SK-N-SH treated with all-trans-retinoic acid at 6 μM for 48 hours (cell line): Measurements from ENCODE around the gene LOX.

ENCODE experiments used
- ATAC-seq: fragments of 200-7000 bp; cut with Tn5 transposase; 3 replicates; pipeline ENCODE4 v1.9.1; 2020; ENCODE audit warnings: mild to moderate bottlenecking, moderate library complexity
- ARNTL ChIP-seq: fragments of 450-650 bp; formaldehyde crosslinking; IDR thresholded peaks from 2 replicates; pipeline ENCODE4 v1.5.0; 2020; ENCODE audit warnings: low read depth, mild to moderate bottlenecking, moderate library complexity, borderline replicate concordance
- CSDC2 ChIP-seq: fragments of 250-450 bp; sonication (Bioruptor Pico); IDR thresholded peaks from 2 replicates; pipeline ENCODE4 v1.5.0; 2020; ENCODE audit warnings: mild to moderate bottlenecking, moderate library complexity
- ESRRG ChIP-seq: fragments of 250-450 bp; sonication (Bioruptor Pico); IDR thresholded peaks from 2 replicates; pipeline ENCODE4 v1.6.1; 2021; ENCODE audit warnings: mild to moderate bottlenecking
- GLIS3 ChIP-seq: fragments of 250-450 bp; sonication (Bioruptor Pico); IDR thresholded peaks from 2 replicates; pipeline ENCODE4 v1.5.0; 2020; ENCODE audit warnings: mild to moderate bottlenecking, moderate library complexity
- ISL1 ChIP-seq: fragments of 250-450 bp; sonication (Bioruptor Pico); IDR thresholded peaks from 2 replicates; pipeline ENCODE4 v2.1.2; 2022; ENCODE audit warnings: mild to moderate bottlenecking, moderate library complexity
- OSR1 ChIP-seq: fragments of 250-450 bp; sonication (Bioruptor Pico); IDR thresholded peaks from 2 replicates; pipeline ENCODE4 v1.8.0; 2022; ENCODE audit warnings: moderate library complexity, mild to moderate bottlenecking, inconsistent platforms
- PPARA ChIP-seq: fragments of 250-450 bp; sonication (Bioruptor Pico); IDR thresholded peaks from 2 replicates; pipeline ENCODE4 v1.5.0; 2020; ENCODE audit warnings: mild to moderate bottlenecking, borderline replicate concordance
- RARB ChIP-seq: fragments of 250-450 bp; sonication (Bioruptor Pico); IDR thresholded peaks from 2 replicates; pipeline ENCODE4 v1.8.0; 2021; ENCODE audit warnings: mild to moderate bottlenecking, moderate library complexity
- SNAI2 ChIP-seq: fragments of 250-450 bp; sonication (Bioruptor Pico); IDR thresholded peaks from 2 replicates; pipeline ENCODE4 v1.5.0; 2020; ENCODE audit warnings: mild to moderate bottlenecking, moderate library complexity
- TCF4 ChIP-seq: fragments of 250-450 bp; sonication (Bioruptor Pico); IDR thresholded peaks from 2 replicates; pipeline ENCODE4 v1.8.0; 2021; ENCODE audit warnings: mild to moderate bottlenecking, moderate library complexity, borderline replicate concordance
- ZC3H10 ChIP-seq: fragments of 250-450 bp; sonication (Bioruptor Pico); IDR thresholded peaks from 2 replicates; pipeline ENCODE4 v1.5.1; 2021; ENCODE audit warnings: mild to moderate bottlenecking, moderate library complexity
- ZFP3 ChIP-seq: fragments of 250-450 bp; sonication (Bioruptor Pico); IDR thresholded peaks from 2 replicates; pipeline ENCODE4 v1.5.0; 2020; ENCODE audit warnings: mild to moderate bottlenecking, moderate library complexity
- ZFP30 ChIP-seq: fragments of 450-650 bp; formaldehyde crosslinking; IDR thresholded peaks from 2 replicates; pipeline ENCODE4 v1.5.0; 2022; ENCODE audit warnings: mild to moderate bottlenecking, moderate library complexity
- ZNF565 ChIP-seq: fragments of 450-650 bp; formaldehyde crosslinking; conservative IDR thresholded peaks from 2 replicates; pipeline ENCODE4 v1.5.0; 2020; ENCODE audit warnings: low read depth, mild to moderate bottlenecking, moderate library complexity
- ZNF70 ChIP-seq: fragments of 450-650 bp; formaldehyde crosslinking; IDR thresholded peaks from 2 replicates; pipeline ENCODE4 v1.5.0; 2020; ENCODE audit warnings: mild to moderate bottlenecking, moderate library complexity
- ZNF8 ChIP-seq: fragments of 450-650 bp; formaldehyde crosslinking; IDR thresholded peaks from 2 replicates; pipeline ENCODE4 v1.5.0; 2020; ENCODE audit warnings: mild to moderate bottlenecking, moderate library complexity
- TF ChIP-seq, protein P1 (sequence below): fragments of 250-450 bp; sonication (Bioruptor Pico); IDR thresholded peaks from 2 replicates; pipeline ENCODE4 v1.5.0; 2020; ENCODE audit warnings: mild to moderate bottlenecking, moderate library complexity
- TF ChIP-seq, protein P2 (sequence below): fragments of 250-450 bp; sonication (Bioruptor Pico); IDR thresholded peaks from 2 replicates; pipeline ENCODE4 v1.8.0; 2021; ENCODE audit warnings: low read depth, mild to moderate bottlenecking, moderate library complexity, borderline replicate concordance
- TF ChIP-seq, protein P3 (sequence below): fragments of 250-450 bp; sonication (Bioruptor Pico); IDR thresholded peaks from 2 replicates; pipeline ENCODE4 v1.8.0; 2020; ENCODE audit warnings: mild to moderate bottlenecking, moderate library complexity, borderline replicate concordance
- TF ChIP-seq, protein P4 (sequence below): fragments of 250-450 bp; sonication (Bioruptor Pico); IDR thresholded peaks from 2 replicates; pipeline ENCODE4 v1.5.1; 2020; ENCODE audit warnings: low read depth, mild to moderate bottlenecking, moderate library complexity

The LOX gene

DNA sequence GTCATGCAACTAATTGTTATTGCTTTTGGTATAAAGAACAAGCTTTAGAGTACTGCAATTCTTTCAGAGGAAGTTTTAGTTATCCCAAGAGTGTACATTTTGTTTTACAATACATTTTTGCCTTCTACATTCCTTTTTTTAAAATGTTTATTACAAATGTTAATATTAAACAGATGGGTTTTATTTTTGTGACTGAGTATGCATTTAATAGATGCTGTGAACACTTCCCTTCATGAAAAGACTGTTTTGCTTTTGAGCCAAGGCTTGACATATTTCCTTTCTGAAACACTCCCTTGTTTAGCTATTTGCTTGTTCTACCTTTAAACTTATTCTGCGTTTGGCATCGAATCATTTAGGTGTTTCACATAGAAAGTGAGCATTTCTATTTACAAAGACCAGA is 36.4 kb upstream of the LOX start (continued):
- TF ChIP-seq, protein P1, sequence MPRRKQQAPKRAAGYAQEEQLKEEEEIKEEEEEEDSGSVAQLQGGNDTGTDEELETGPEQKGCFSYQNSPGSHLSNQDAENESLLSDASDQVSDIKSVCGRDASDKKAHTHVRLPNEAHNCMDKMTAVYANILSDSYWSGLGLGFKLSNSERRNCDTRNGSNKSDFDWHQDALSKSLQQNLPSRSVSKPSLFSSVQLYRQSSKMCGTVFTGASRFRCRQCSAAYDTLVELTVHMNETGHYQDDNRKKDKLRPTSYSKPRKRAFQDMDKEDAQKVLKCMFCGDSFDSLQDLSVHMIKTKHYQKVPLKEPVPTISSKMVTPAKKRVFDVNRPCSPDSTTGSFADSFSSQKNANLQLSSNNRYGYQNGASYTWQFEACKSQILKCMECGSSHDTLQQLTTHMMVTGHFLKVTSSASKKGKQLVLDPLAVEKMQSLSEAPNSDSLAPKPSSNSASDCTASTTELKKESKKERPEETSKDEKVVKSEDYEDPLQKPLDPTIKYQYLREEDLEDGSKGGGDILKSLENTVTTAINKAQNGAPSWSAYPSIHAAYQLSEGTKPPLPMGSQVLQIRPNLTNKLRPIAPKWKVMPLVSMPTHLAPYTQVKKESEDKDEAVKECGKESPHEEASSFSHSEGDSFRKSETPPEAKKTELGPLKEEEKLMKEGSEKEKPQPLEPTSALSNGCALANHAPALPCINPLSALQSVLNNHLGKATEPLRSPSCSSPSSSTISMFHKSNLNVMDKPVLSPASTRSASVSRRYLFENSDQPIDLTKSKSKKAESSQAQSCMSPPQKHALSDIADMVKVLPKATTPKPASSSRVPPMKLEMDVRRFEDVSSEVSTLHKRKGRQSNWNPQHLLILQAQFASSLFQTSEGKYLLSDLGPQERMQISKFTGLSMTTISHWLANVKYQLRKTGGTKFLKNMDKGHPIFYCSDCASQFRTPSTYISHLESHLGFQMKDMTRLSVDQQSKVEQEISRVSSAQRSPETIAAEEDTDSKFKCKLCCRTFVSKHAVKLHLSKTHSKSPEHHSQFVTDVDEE: no peak
- TF ChIP-seq GLIS3 (CRISPR knock-in tag) (no peak), RARB (CRISPR knock-in tag) (no peak), ISL1 (CRISPR knock-in tag) (no peak), OSR1 (CRISPR knock-in tag) (no peak), PPARA (CRISPR knock-in tag) (no peak), ESRRG (CRISPR knock-in tag) (no peak), ZNF565 (CRISPR knock-in tag) (no peak), CSDC2 (CRISPR knock-in tag) (no peak), ZNF8 (CRISPR knock-in tag) (no peak), ZFP3 (CRISPR knock-in tag) (no peak)

DNA sequence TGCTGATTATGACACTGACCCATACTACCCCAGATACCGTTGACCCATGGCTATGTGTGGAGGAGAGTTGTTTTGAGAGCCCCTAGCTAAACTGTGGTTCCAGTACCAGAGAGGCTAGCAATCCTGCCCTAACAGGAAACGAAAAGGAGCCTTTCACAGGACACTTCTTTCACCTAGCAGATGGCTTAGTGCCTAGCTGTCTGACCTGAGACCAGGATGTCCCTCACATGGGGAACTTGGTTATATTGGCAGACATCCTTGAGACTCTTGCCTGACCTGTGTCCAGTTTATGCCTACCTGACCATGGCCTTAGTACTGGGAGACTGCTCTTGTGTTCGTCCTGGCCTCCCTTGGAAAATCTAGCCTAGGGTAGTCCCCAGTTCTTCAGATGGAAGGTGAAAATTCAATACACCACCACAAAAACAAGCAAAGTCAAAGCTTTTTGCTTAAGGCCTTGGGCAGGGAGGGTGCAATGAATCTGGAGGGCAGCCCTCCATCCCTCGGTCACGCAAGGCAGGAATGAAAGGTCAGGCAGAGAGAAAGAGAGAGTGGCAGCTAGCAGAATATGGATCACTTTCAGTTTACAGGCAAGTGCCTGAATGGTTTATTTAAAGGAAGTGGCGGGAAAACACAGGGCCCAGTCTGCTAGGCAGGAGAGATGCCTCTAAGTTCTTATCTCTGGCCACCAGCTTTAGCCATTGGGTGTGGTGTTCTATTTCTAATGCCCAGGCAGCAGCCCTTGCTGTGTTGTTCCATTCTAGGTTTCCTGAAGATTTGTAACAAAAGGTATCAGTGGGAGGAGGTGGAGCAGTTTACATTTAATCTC is 34.9 kb upstream of the LOX start:
- TF ChIP-seq ZNF8 (CRISPR knock-in tag) (no peak), ZFP30 (CRISPR knock-in tag) (no peak), GLIS3 (CRISPR knock-in tag) (no peak), RARB (CRISPR knock-in tag) (no peak)
- TF ChIP-seq, protein P2, sequence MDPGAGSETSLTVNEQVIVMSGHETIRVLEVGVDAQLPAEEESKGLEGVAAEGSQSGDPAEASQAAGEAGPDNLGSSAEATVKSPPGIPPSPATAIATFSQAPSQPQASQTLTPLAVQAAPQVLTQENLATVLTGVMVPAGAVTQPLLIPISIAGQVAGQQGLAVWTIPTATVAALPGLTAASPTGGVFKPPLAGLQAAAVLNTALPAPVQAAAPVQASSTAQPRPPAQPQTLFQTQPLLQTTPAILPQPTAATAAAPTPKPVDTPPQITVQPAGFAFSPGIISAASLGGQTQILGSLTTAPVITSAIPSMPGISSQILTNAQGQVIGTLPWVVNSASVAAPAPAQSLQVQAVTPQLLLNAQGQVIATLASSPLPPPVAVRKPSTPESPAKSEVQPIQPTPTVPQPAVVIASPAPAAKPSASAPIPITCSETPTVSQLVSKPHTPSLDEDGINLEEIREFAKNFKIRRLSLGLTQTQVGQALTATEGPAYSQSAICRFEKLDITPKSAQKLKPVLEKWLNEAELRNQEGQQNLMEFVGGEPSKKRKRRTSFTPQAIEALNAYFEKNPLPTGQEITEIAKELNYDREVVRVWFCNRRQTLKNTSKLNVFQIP (CRISPR knock-in tag): no peak
- no peak for ATAC-seq

DNA sequence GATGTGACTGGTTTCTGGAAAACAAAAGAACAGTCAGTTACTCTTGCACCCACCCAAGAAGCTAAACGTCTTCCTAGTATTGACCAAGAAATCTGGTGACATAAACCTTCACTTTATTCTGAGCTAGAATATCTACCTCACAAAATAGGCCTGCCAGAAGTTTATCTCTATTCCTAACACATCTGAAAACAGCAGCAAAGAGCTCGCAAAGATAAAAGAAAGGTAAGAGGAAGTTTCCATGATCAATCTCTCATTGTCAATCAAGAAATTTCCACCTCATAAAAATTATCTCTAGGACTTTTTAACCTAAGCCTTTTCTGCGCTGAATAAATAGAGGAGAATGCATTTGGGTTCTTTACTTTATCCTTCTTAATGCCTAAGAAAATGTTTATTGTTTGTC is 34.0 kb upstream of the LOX start:
- ATAC-seq: no peak
- no peak for TF ChIP-seq ZC3H10
- no peak for TF ChIP-seq ZFP3 (CRISPR knock-in tag)
- TF ChIP-seq, protein P3, sequence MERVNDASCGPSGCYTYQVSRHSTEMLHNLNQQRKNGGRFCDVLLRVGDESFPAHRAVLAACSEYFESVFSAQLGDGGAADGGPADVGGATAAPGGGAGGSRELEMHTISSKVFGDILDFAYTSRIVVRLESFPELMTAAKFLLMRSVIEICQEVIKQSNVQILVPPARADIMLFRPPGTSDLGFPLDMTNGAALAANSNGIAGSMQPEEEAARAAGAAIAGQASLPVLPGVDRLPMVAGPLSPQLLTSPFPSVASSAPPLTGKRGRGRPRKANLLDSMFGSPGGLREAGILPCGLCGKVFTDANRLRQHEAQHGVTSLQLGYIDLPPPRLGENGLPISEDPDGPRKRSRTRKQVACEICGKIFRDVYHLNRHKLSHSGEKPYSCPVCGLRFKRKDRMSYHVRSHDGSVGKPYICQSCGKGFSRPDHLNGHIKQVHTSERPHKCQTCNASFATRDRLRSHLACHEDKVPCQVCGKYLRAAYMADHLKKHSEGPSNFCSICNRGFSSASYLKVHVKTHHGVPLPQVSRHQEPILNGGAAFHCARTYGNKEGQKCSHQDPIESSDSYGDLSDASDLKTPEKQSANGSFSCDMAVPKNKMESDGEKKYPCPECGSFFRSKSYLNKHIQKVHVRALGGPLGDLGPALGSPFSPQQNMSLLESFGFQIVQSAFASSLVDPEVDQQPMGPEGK (CRISPR knock-in tag): no peak
- no peak for TF ChIP-seq SNAI2 (CRISPR knock-in tag)
- no peak for TF ChIP-seq ARNTL
- no peak for TF ChIP-seq ZNF70
- no peak for TF ChIP-seq OSR1 (CRISPR knock-in tag)
- no peak for TF ChIP-seq ZFP30 (CRISPR knock-in tag)
- TF ChIP-seq ZNF8 (CRISPR knock-in tag): no peak
- TF ChIP-seq, protein P4, sequence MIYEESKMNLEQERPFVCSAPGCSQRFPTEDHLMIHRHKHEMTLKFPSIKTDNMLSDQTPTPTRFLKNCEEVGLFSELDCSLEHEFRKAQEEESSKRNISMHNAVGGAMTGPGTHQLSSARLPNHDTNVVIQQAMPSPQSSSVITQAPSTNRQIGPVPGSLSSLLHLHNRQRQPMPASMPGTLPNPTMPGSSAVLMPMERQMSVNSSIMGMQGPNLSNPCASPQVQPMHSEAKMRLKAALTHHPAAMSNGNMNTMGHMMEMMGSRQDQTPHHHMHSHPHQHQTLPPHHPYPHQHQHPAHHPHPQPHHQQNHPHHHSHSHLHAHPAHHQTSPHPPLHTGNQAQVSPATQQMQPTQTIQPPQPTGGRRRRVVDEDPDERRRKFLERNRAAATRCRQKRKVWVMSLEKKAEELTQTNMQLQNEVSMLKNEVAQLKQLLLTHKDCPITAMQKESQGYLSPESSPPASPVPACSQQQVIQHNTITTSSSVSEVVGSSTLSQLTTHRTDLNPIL (CRISPR knock-in tag): no peak

DNA sequence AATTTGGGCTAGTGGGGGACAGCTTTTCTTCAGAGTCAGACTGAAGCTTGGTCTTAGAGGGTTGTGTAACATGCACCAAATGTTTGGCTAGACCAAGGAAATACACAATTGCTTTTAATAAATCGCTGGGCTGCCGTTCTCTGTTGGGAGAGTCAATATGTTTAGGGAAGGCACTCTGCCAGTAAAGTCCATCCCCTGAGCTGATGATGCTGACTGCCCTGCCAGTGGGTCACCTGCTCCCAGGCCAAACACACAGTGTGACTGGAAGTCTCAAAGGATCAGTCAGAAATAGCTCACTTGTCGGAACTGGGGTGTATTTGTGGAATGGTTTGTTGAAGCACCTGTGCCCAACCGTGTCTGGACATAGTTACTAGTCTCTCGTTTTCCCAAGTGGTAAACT is 33.4 kb upstream of the LOX start:
- no peak for ATAC-seq
- no peak for TF ChIP-seq TCF4 (CRISPR knock-in tag)
- TF ChIP-seq, all 23 proteins: peak for 0
